Suprapubic skin (tissue), 4 donors: ENCODE data around the gene SIGLEC15.

Experiments used
- CTCF ChIP-seq, 2 donors: fragments of 200-600 bp in 1 of 2; fragments of 450-650 bp in 1 of 2; sonication (generic) in 1 of 2; IDR thresholded peaks; one replicate each; pipeline ENCODE4 v1.5.1; 2016 to 2019; ENCODE audit warnings: antibody characterized with exemption in 2 of 2, mild to moderate bottlenecking in 1 of 2, moderate library complexity in 1 of 2
- EP300 ChIP-seq: sonication (generic); formaldehyde crosslinking; IDR thresholded peaks from one replicate; pipeline ENCODE4 v1.6.1; 2017; ENCODE audit warnings: antibody characterized with exemption
- POLR2AphosphoS5 ChIP-seq, 3 donors: sonication (generic); formaldehyde crosslinking; IDR thresholded peaks; one replicate each; pipeline ENCODE4 v1.6.1; 2017; ENCODE audit warnings: antibody characterized with exemption in 3 of 3

DNA sequence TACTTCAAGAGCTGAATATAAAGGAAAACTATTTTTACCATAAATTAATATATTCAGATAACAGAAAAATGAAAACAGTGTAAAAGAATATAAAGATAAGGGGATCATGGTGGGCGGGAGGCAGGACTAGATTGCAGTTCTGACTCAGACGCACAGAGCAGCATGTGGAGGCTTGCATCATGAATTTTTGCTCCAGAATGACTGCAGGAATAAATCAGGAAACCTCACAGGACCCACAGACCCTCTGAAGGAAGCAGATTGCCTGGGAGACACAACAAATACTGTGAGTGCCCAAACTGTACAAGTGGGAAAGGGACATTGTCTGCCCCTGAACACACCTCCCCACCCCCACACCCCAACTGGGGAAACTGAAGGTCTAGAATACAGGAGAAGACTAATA, 19.2 kb upstream of the SIGLEC15 start:
- TF ChIP-seq CTCF (IDR thresholded peaks at IDR 0.05) (no peak), POLR2AphosphoS5 (IDR thresholded peaks at IDR 0.05) (no peak), EP300 (no peak)
